Spleen (tissue), 11 donors: Measurements from ENCODE around the gene C3orf20. TPM values are rescaled to one million over a fixed set of nuclear protein-coding genes. Genes with fewer than 3 reads are reported as not detected.

Experiments
- DNase-seq: peaks from one replicate; pipeline ENCODE4 v3.0.0-alpha.2; 2020
- H3K27ac ChIP-seq, 8 donors: fragments of 200-600 bp; sonication (generic) in 7 of 8; 1 replicate in 4 of 8; 2 replicates in 4 of 8; pipeline versions ENCODE4 v1.5.0 to v1.8.0; 2016 to 2021; ENCODE audit warnings: inconsistent platforms in 4 of 8, mild to moderate bottlenecking in 4 of 8, moderate library complexity in 1 of 8
- H3K27me3 ChIP-seq, 7 donors: fragments of 200-600 bp; sonication (generic) in 6 of 7; replicated peaks in 1 of 7; 1 replicate in 4 of 7; 2 replicates in 3 of 7; pipeline versions ENCODE4 v1.5.0 to v1.8.0; 2016 to 2021; ENCODE audit warnings: inconsistent platforms in 3 of 7, mild to moderate bottlenecking in 1 of 7
- H3K36me3 ChIP-seq, 6 donors: fragments of 200-600 bp; sonication (generic) in 5 of 6; 1 replicate in 4 of 6; 2 replicates in 2 of 6; pipeline versions ENCODE4 v1.5.0 to v1.8.0; 2016 to 2021; ENCODE audit warnings: inconsistent platforms in 2 of 6
- H3K4me1 ChIP-seq, 6 donors: fragments of 200-600 bp; sonication (generic) in 5 of 6; 1 replicate in 3 of 6; 2 replicates in 3 of 6; pipeline versions ENCODE4 v1.5.0 to v1.8.0; 2016 to 2021; ENCODE audit warnings: inconsistent platforms in 3 of 6
- H3K4me3 ChIP-seq, 8 donors: fragments of 200-600 bp; sonication (generic) in 7 of 8; 1 replicate in 4 of 8; 2 replicates in 4 of 8; pipeline versions ENCODE4 v1.5.0 to v1.8.0; 2016 to 2021; ENCODE audit warnings: inconsistent platforms in 4 of 8, mild to moderate bottlenecking in 4 of 8, moderate library complexity in 2 of 8
- H3K9me3 ChIP-seq, 8 donors: fragments of 200-600 bp; sonication (generic) in 7 of 8; 1 replicate in 4 of 8; 2 replicates in 4 of 8; pipeline versions ENCODE4 v1.5.0 to v1.8.0; 2016 to 2021; ENCODE audit warnings: inconsistent platforms in 4 of 8
- POLR2A ChIP-seq, 3 donors: fragments of 450-650 bp; IDR thresholded peaks; one replicate each; pipeline ENCODE4 v1.5.1; 2017; ENCODE audit warnings: antibody characterized with exemption in 3 of 3, mild to moderate bottlenecking in 1 of 3
- POLR2AphosphoS5 ChIP-seq, 3 donors: sonication (generic); formaldehyde crosslinking; IDR thresholded peaks; one replicate each; pipeline ENCODE4 v1.5.1; 2017; ENCODE audit warnings: antibody characterized with exemption in 3 of 3
- WGBS, 5 donors: extraction: QIAGEN DNeasy Blood & Tissue Kit in 3 of 5; methylation state at CpG; one replicate each; pipeline versions ENCODE4 v1.1.5 to v1.1.7; 2013 to 2018; 5-methylcytosine and 5-hydroxymethylcytosine counted together
- intact Hi-C: fragments of 100-400 bp; cut with DNase I; formaldehyde crosslinking; loops from one replicate; pipeline ENCODE4 v1.15.0; 2023; ENCODE audit warnings: low total_unique reads
- polyA plus RNA-seq, 3 donors: library from polyadenylated mRNA; stranded (reverse); fragments of 200-250 nt; gene quantifications; one replicate each; pipeline ENCODE4 v1.2.1, GENCODE V29; 2013
- total RNA-seq, 7 donors: library from RNA; depleted of rRNA in 3 of 7; stranded (reverse); fragments of >200 nt in 3 of 7; fragmentation: NEBNext Ultra II Directional in 4 of 7; extraction: Animal tissue kit (Norgen Biotek cat#: 25700) in 4 of 7; gene quantifications; one replicate each; pipeline versions ENCODE4 v1.1.0 to v1.2.1, GENCODE V29; 2016 to 2021
- TF ChIP-seq, protein P1 (sequence below), 11 experiments: fragments of 200-600 bp in 7 of 11; fragments of 450-650 bp in 4 of 11; sonication (generic) in 4 of 11; IDR thresholded peaks in 8 of 11; conservative IDR thresholded peaks in 3 of 11; 1 replicate in 7 of 11; 2 replicates in 4 of 11; pipeline versions ENCODE4 v1.4.0 to v1.8.0; 2016 to 2021; ENCODE audit warnings: antibody characterized with exemption in 11 of 11, inconsistent platforms in 4 of 11, mild to moderate bottlenecking in 1 of 11
- donor health status: healthy with polysubstance abuse.
- donor health status: DM: no; HTN: no; CAD: no; lungs with moderate emphysema.
- donor health status: DM: no; HTN: no; CAD: no.
- donor health status: Bipolar disorder and iron deficiency.
- donor health status: healthy.
- donor health status: DM: no; HTN: no; CAD: no.
- donor health status: DM: yes; HTN: yes; CAD: no.

C3orf20 gene
- total and polyA plus RNA-seq, 10 donors = 0.17 to 1.1 (median 0.30) TPM; not detected in 3

DNA sequence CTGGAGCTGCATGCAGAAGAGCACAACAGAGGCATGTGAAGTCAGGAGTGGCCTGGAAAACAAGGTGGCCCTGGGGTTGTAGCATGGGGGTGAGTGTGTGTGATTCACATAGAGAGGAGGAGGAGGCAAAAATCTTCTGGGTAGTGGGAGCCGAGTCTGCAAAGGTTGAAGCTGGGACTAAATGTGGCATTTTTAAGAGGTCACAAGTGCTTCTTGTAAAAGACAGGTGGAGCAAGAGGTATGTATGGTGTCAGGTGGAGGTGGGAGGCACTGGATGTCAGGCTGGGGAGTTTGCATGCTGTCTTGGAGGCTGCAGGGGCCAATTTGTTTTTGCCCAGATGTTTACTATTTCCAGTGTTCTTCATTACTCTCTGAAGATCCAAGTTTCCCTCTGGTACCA is 42.4 kb downstream of the C3orf20 start:
- intact Hi-C loops = no loop called here
- Histone ChIP-seq H3K4me3 (no peak overlapping the region), H3K27ac (no peak overlapping the region), H3K36me3 (no peaks in the 10 kb centered on the region), H3K9me3 (peaks cover 0 to 20% (median 13%) of the 10 kb centered on the region in 8 donors), H3K27me3 (no peaks in the 10 kb centered on the region), H3K4me1 (no peaks in the 10 kb centered on the region)
- TF ChIP-seq POLR2A (IDR thresholded peaks at IDR 0.05) (no peak), POLR2AphosphoS5 (IDR thresholded peaks at IDR 0.05) (no peak)
- TF ChIP-seq, protein P1, sequence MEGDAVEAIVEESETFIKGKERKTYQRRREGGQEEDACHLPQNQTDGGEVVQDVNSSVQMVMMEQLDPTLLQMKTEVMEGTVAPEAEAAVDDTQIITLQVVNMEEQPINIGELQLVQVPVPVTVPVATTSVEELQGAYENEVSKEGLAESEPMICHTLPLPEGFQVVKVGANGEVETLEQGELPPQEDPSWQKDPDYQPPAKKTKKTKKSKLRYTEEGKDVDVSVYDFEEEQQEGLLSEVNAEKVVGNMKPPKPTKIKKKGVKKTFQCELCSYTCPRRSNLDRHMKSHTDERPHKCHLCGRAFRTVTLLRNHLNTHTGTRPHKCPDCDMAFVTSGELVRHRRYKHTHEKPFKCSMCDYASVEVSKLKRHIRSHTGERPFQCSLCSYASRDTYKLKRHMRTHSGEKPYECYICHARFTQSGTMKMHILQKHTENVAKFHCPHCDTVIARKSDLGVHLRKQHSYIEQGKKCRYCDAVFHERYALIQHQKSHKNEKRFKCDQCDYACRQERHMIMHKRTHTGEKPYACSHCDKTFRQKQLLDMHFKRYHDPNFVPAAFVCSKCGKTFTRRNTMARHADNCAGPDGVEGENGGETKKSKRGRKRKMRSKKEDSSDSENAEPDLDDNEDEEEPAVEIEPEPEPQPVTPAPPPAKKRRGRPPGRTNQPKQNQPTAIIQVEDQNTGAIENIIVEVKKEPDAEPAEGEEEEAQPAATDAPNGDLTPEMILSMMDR (IDR thresholded peaks at IDR 0.05 in 8 of 11, conservative IDR thresholded peaks at IDR 0.05 in 3 of 11) = no peak
- 74 to 92% (median 79%) methylated on average over 1 of the region's 1 CpG for WGBS, 5 donors
- no peak for DNase-seq

DNA sequence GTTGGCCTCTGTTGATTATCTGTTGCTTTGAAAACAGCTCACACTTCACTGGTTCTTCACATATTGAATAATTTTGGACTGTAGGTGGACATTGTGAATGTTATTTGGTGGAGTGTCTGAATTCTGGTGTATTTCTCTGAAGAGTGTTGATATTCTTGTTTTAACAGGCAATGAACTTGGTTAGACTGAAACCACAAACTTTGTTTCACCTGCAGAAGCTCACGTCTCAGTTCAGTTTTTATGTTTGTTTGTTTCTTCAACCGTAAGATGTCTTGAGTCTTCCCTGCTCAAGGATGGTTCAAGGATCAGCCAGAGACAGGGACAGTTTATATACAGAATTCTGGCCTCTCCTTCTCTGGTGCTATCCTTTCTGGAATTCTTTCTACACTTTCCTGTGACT is 43.6 kb downstream of the C3orf20 start:
- H3K27me3 ChIP-seq = no peaks in the 10 kb centered on the region
- no peaks in the 10 kb centered on the region for H3K4me1 ChIP-seq
- intact Hi-C loops = no loop called here
- DNase-seq = no peak
- no peak overlapping the region for H3K4me3 ChIP-seq
- WGBS, 5 donors = 62 to 77% (median 68%) methylated on average over 2 of the region's 2 CpGs
- TF ChIP-seq, protein P1 (IDR thresholded peaks at IDR 0.05 in 8 of 11, conservative IDR thresholded peaks at IDR 0.05 in 3 of 11) = no peak
- TF ChIP-seq POLR2AphosphoS5 (IDR thresholded peaks at IDR 0.05) (no peak), POLR2A (IDR thresholded peaks at IDR 0.05) (no peak)
- peaks cover 0 to 8% (median under 1%) of the 10 kb centered on the region in 8 donors for H3K9me3 ChIP-seq
- no peaks in the 10 kb centered on the region for H3K36me3 ChIP-seq
- H3K27ac ChIP-seq = no peak overlapping the region

DNA sequence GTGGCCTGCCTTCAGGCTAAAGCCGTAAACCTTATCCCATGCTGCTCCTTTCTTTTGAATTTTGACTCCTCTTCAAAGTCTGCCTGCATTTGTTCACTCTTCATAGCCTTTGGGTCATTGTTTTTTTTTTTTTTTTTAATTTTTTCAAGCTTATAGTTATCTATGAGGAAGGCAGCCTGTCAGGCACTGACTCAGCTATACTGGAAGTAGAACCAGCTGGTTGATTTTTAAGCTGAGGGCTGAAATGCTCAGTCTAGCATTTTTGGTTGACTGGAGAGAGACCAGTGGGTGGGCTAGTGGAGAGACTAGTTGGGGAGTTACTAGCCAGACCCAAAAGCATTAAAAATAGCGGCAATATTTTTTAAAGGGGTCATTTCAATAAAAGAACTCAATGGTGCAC is 44.1 kb downstream of the C3orf20 start:
- DNase-seq = no peak
- intact Hi-C loops = no loop called here
- Histone ChIP-seq H3K9me3 (peaks cover 0 to 3% (median 0%) of the 10 kb centered on the region in 8 donors), H3K27me3 (no peaks in the 10 kb centered on the region), H3K27ac (no peak overlapping the region), H3K4me1 (no peaks in the 10 kb centered on the region), H3K36me3 (no peaks in the 10 kb centered on the region), H3K4me3 (no peak overlapping the region)
- WGBS, 5 donors = 91 to 97% (median 93%) methylated on average over 2 of the region's 2 CpGs
- TF ChIP-seq POLR2AphosphoS5 (IDR thresholded peaks at IDR 0.05) (no peak), POLR2A (IDR thresholded peaks at IDR 0.05) (no peak)
- TF ChIP-seq, protein P1 (IDR thresholded peaks at IDR 0.05 in 8 of 11, conservative IDR thresholded peaks at IDR 0.05 in 3 of 11) = no peak

DNA sequence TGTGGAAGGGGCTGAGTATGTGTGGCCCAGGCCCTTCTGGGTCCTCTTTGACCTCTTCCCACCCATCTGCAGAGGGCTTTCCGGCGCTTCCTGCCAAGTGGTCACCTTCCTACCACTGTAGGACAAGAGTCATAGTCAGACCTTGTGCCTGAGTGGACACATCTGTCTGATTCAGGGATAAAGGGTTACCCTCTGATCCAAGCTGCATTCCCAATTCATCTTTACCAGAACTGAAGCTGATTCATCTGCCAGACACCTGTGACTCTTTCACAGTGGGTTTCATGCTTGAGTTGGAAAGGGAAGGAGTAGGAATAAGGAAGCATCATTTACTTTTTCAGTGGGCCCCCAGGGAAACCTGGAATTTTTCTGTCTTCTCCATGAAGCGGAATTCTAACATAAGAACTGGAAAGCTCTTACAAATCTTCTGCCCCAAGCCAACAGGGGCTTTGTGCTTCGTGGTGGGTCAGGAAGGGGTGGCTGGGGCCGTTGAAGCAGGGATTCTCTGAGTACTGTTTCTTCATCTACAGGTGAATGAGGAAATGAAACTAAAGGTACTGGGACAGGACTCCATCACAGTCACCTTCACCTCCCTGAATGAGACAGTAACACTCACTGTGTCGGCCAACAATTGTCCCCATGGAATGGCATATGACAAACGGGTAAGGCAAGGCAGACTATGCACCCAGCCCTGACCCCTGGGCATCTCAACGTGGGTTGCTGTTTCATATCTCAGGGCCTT is 46.4 kb downstream of the C3orf20 start:
- TF ChIP-seq, protein P1 (IDR thresholded peaks at IDR 0.05 in 8 of 11, conservative IDR thresholded peaks at IDR 0.05 in 3 of 11) = no peak
- TF ChIP-seq POLR2A (IDR thresholded peaks at IDR 0.05) = no peak
- Histone ChIP-seq H3K27me3 (no peaks in the 10 kb centered on the region), H3K9me3 (no peaks in the 10 kb centered on the region), H3K36me3 (no peaks in the 10 kb centered on the region), H3K4me3 (no peak overlapping the region), H3K27ac (no peak overlapping the region), H3K4me1 (peaks cover 0 to 3% (median 0%) of the 10 kb centered on the region in 6 donors)
- intact Hi-C loops = no loop called here
- WGBS, 5 donors = 69 to 87% (median 76%) methylated on average over 8 of the region's 8 CpGs
- no peak for DNase-seq
